Keratinocyte (primary cell): ENCODE measurements around the gene ARHGAP6. TPM values are rescaled to one million over a fixed set of nuclear protein-coding genes. Genes with fewer than 3 reads are reported as not detected.

Experiments
- DNase-seq: peaks from one replicate; pipeline ENCODE4 v3.0.0-alpha.2; 2011; ENCODE audit warnings: low read depth, missing footprints, low spot score
- FAIRE-seq: peaks from 2 replicates; lab custom pipeline; 2011; peaks lifted over from hg19 to GRCh38; lab: Jason Lieb, UNC
- H2AFZ ChIP-seq: 2 replicates; pipeline ENCODE4 v1.6.0; 2012; ENCODE audit warnings: low read length, control low read depth, inconsistent platforms; ENCODE audit not compliant: control insufficient read depth
- H3K27ac ChIP-seq: 2 replicates; pipeline ENCODE4 v1.5.1; 2011; ENCODE audit warnings: low read length; ENCODE audit not compliant: control insufficient read depth, insufficient read depth
- H3K27me3 ChIP-seq: 3 replicates; pipeline ENCODE4 v1.6.0; 2011; ENCODE audit warnings: low read length; ENCODE audit not compliant: control insufficient read depth, insufficient read depth; ENCODE audit errors: extremely low read depth
- H3K36me3 ChIP-seq, 2 experiments: 2 replicates in 1 of 2; 3 replicates in 1 of 2; pipeline ENCODE4 v1.5.1; 2011; ENCODE audit warnings: low read length in 2 of 2, mild to moderate bottlenecking in 1 of 2; ENCODE audit not compliant: control insufficient read depth in 2 of 2, insufficient read depth in 2 of 2; ENCODE audit errors: extremely low read depth in 1 of 2
- H3K4me1 ChIP-seq: 3 replicates; pipeline ENCODE4 v1.5.1; 2011; ENCODE audit warnings: low read length; ENCODE audit not compliant: control insufficient read depth, insufficient read depth; ENCODE audit errors: extremely low read depth
- H3K4me2 ChIP-seq: 3 replicates; pipeline ENCODE4 v1.6.0; 2011; ENCODE audit warnings: low read depth, low read length; ENCODE audit not compliant: control insufficient read depth, insufficient read depth; ENCODE audit errors: extremely low read depth
- H3K4me3 ChIP-seq, 3 experiments: fragments of 200-600 bp in 1 of 3; sonication (generic) in 1 of 3; 2 replicates in 2 of 3; 3 replicates in 1 of 3; pipeline ENCODE4 v1.5.1; 2011 to 2016; ENCODE audit warnings: low read length in 3 of 3, mild to moderate bottlenecking in 3 of 3, control low read depth in 2 of 3, inconsistent platforms in 1 of 3, low read depth in 1 of 3, mixed read lengths in 1 of 3, mixed run types in 1 of 3, moderate library complexity in 1 of 3; ENCODE audit not compliant: control insufficient read depth in 2 of 3, insufficient read depth in 2 of 3; ENCODE audit errors: extremely low read depth in 1 of 3
- H3K79me2 ChIP-seq: 2 replicates; pipeline ENCODE4 v1.6.0; 2012; ENCODE audit warnings: low read length; ENCODE audit not compliant: control insufficient read depth, insufficient read depth
- H3K9ac ChIP-seq: 3 replicates; pipeline ENCODE4 v1.6.0; 2011; ENCODE audit warnings: low read length; ENCODE audit not compliant: control insufficient read depth, insufficient read depth; ENCODE audit errors: extremely low read depth
- H3K9me1 ChIP-seq: 3 replicates; pipeline ENCODE4 v1.6.0; 2011; ENCODE audit warnings: low read length; ENCODE audit not compliant: control insufficient read depth, insufficient read depth; ENCODE audit errors: extremely low read depth
- H3K9me3 ChIP-seq: 2 replicates; pipeline ENCODE4 v1.5.1; 2012; ENCODE audit warnings: low read depth, low read length; ENCODE audit not compliant: control insufficient read depth
- H4K20me1 ChIP-seq: 3 replicates; pipeline ENCODE4 v1.6.0; 2011; ENCODE audit warnings: low read length; ENCODE audit not compliant: control insufficient read depth, insufficient read depth; ENCODE audit errors: extremely low read depth
- CTCF ChIP-seq, 3 experiments: IDR thresholded peaks in 1 of 3; conservative IDR thresholded peaks in 1 of 3; optimal IDR thresholded peaks in 1 of 3; 2 replicates in 2 of 3; 3 replicates in 1 of 3; pipeline versions ENCODE3 to v1.5.1; 2011; ENCODE audit warnings: low read length in 3 of 3, mild to moderate bottlenecking in 3 of 3, moderate library complexity in 2 of 3, control low read depth in 1 of 3, inconsistent platforms in 1 of 3; ENCODE audit not compliant: insufficient read depth in 2 of 3; ENCODE audit errors: extremely low read depth in 1 of 3
- EZH2 ChIP-seq: IDR thresholded peaks from one replicate; pipeline ENCODE4 v1.6.1; 2012; ENCODE audit warnings: inconsistent platforms, mild to moderate bottlenecking, low read length, moderate library complexity
- dilution Hi-C: fragments of 300-500 bp; cut with MboI; formaldehyde crosslinking; loops from one replicate; pipeline ENCODE4 v1.7.0; 2020; ENCODE audit warnings: low sequenced_read_pairs; ENCODE audit not compliant: extremely low pct_ligation_motif_present
- polyA plus RNA-seq, 5 experiments: library from polyadenylated mRNA; depleted of rRNA in 3 of 5; stranded (reverse) in 3 of 5; stranded (forward) in 1 of 5; unstranded in 1 of 5; fragments of >200 nt; gene quantifications; 1 replicate in 1 of 5; 2 replicates in 3 of 5; 3 replicates in 1 of 5; pipeline versions ENCODE4 v1.2.1 to v1.2.3, GENCODE V29; 2011 to 2012; ENCODE audit warnings: missing spikeins in 2 of 5, low read depth in 1 of 5, low replicate concordance in 1 of 5

ARHGAP6 gene
- polyA plus RNA-seq, 1 donor (not counting 4 experiments of a cell fraction or from before 2014, with no cell fraction given) = 0.01 TPM

- H3K9me1 ChIP-seq = no peaks in the 10 kb centered on the region
- H3K79me2 ChIP-seq = no peaks in the 10 kb centered on the region
- no peaks in the 10 kb centered on the region for H3K27me3 ChIP-seq
- H3K9ac ChIP-seq = no peak overlapping the region
- H4K20me1 ChIP-seq = no peaks in the 10 kb centered on the region
- no peak overlapping the region for H3K4me3 ChIP-seq
- peaks cover 2% of the 10 kb centered on the region for H3K9me3 ChIP-seq
- H3K4me2 ChIP-seq = no peak overlapping the region
- FAIRE-seq (no peak), DNase-seq (no peak)
- H2AFZ ChIP-seq = no peak overlapping the region
- no peaks in the 10 kb centered on the region for H3K36me3 ChIP-seq
- peaks cover 5% of the 10 kb centered on the region for H3K4me1 ChIP-seq
- dilution Hi-C loops = no loop called here
- no peak overlapping the region for H3K27ac ChIP-seq
- TF ChIP-seq CTCF (optimal IDR thresholded peaks at IDR 0.05 in 1 of 3, IDR thresholded peaks at IDR 0.05 in 1 of 3, conservative IDR thresholded peaks at IDR 0.05 in 1 of 3; ENCODE audit: extremely low read depth in 1 of 3, insufficient read depth in 2 of 3, low read length in 3 of 3) (no peak), EZH2 (no peak)
Measured at GRCh38 chrX:11376163-11376562, 289.6 kb downstream of the ARHGAP6 start.

GRCh38 chrX:11375614-11376119 is 290.1 kb downstream of the ARHGAP6 start:
- no peaks in the 10 kb centered on the region for H3K79me2 ChIP-seq
- H3K27ac ChIP-seq = no peak overlapping the region
- no peaks in the 10 kb centered on the region for H4K20me1 ChIP-seq
- TF ChIP-seq CTCF (optimal IDR thresholded peaks at IDR 0.05 in 1 of 3, IDR thresholded peaks at IDR 0.05 in 1 of 3, conservative IDR thresholded peaks at IDR 0.05 in 1 of 3; ENCODE audit: extremely low read depth in 1 of 3, insufficient read depth in 2 of 3, low read length in 3 of 3) = no peak
- TF ChIP-seq EZH2 = no peak
- FAIRE-seq (no peak), DNase-seq (no peak)
- no peak overlapping the region for H3K4me2 ChIP-seq
- H3K9me3 ChIP-seq = peaks cover 2% of the 10 kb centered on the region
- peaks cover 5% of the 10 kb centered on the region for H3K4me1 ChIP-seq
- H3K36me3 ChIP-seq = no peaks in the 10 kb centered on the region
- H3K9me1 ChIP-seq = no peaks in the 10 kb centered on the region
- H3K4me3 ChIP-seq = no peak overlapping the region
- no peak overlapping the region for H2AFZ ChIP-seq
- no peaks in the 10 kb centered on the region for H3K27me3 ChIP-seq
- no peak overlapping the region for H3K9ac ChIP-seq
- dilution Hi-C loops = no loop called here
